ENCODE measurements around the gene CC2D1A. TPM values are rescaled to one million over a fixed set of nuclear protein-coding genes. Genes with fewer than 3 reads are reported as not detected.

The CC2D1A gene
- total RNA-seq, 1 experiment from 2014 or later: 67.7 TPM

DNA sequence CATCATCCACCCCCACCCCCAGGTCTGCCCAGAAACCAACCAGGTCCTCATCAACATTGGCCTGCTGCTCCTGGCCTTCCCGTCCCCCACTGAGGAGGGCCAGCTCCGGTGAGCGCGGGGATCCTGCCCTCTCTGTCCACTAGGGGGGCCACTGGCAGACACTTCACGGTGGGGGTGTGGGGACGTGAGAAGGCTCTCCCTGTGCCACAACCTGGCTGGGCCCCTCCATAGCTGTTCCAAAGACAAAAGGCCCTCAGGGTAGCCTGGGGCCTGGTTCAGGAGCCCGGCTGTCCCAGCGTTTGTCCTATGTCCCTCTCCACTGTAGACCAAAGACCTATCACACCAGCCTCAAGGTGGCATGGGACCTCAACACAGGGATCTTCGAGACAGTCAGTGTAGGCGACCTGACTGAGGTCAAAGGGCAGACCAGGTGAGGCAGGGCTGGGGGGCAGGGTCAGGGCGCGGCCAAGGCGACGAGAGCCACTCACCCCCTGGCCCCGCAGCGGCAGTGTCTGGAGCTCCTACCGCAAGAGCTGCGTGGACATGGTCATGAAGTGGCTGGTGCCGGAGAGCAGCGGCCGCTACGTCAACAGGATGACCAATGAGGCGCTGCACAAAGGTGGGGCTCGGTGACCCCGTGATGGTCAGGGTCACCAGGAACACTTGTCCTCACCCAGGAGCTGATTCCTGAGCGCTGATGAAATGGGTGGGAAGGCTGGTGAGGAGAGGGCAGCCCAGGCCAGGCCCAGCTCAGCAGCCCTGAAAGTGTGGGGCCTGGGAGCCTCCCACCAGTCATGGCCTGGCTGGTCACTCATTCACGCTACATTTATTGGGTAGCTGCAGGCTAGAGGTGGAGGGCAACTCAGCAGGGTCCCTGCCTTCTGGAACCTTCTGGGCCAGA is 54.2 kb downstream of the CC2D1A start:
- H3K4me3 ChIP-seq (ENCODE audit: low read length): no peak overlapping the region
- POLR2A ChIA-PET (ENCODE audit: unreplicated experiment): no interaction called here
- no peak overlapping the region for H3K4me2 ChIP-seq (ENCODE audit: low read length)
- H3K27ac ChIP-seq (ENCODE audit: low read length): no peak overlapping the region
- H3F3A ChIP-seq (ENCODE audit: low read length, unreplicated experiment): no peaks in the 10 kb centered on the region
- H3K9ac ChIP-seq (ENCODE audit: low read length): no peak overlapping the region
- H3K9me3 ChIP-seq (ENCODE audit: low read length): no peaks in the 10 kb centered on the region
- no peaks in the 10 kb centered on the region for H3K9me2 ChIP-seq (replicated peaks; ENCODE audit: low read length)
- no TSS peak for BruUV-seq (replicated peaks)
- no peak overlapping the region for H2AFZ ChIP-seq (ENCODE audit: low read length)
- no peak for TF ChIP-seq EZH2 (IDR thresholded peaks at IDR 0.05; ENCODE audit: low read length, unreplicated experiment)
- TF ChIP-seq, protein P1, sequence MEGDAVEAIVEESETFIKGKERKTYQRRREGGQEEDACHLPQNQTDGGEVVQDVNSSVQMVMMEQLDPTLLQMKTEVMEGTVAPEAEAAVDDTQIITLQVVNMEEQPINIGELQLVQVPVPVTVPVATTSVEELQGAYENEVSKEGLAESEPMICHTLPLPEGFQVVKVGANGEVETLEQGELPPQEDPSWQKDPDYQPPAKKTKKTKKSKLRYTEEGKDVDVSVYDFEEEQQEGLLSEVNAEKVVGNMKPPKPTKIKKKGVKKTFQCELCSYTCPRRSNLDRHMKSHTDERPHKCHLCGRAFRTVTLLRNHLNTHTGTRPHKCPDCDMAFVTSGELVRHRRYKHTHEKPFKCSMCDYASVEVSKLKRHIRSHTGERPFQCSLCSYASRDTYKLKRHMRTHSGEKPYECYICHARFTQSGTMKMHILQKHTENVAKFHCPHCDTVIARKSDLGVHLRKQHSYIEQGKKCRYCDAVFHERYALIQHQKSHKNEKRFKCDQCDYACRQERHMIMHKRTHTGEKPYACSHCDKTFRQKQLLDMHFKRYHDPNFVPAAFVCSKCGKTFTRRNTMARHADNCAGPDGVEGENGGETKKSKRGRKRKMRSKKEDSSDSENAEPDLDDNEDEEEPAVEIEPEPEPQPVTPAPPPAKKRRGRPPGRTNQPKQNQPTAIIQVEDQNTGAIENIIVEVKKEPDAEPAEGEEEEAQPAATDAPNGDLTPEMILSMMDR (conservative IDR thresholded peaks at IDR 0.05; ENCODE audit: low read depth, low read length): peak; percentile 43; the same call in 1 of the 2 replicates
- H3K79me2 ChIP-seq (ENCODE audit: low read length): no peaks in the 10 kb centered on the region
- DNase-seq (no peak), ATAC-seq (no peak; the same call in none of the 2 replicates)
- H4K20me1 ChIP-seq (ENCODE audit: low read length): no peaks in the 10 kb centered on the region
- CTCF ChIA-PET: no interaction called here
- peaks cover 37% of the 10 kb centered on the region for H3K36me3 ChIP-seq (ENCODE audit: low read depth, low read length)
- H3K27me3 ChIP-seq (ENCODE audit: low read length): no peaks in the 10 kb centered on the region
- peaks cover 10% of the 10 kb centered on the region for H3K4me1 ChIP-seq (ENCODE audit: insufficient read depth, low read length)
- intact Hi-C loops (cut with micrococcal nuclease): loop anchor here (5.0 kb wide), 1 partner anchor 112 kb away; the partner anchor contains the start of gene MISP3

DNA sequence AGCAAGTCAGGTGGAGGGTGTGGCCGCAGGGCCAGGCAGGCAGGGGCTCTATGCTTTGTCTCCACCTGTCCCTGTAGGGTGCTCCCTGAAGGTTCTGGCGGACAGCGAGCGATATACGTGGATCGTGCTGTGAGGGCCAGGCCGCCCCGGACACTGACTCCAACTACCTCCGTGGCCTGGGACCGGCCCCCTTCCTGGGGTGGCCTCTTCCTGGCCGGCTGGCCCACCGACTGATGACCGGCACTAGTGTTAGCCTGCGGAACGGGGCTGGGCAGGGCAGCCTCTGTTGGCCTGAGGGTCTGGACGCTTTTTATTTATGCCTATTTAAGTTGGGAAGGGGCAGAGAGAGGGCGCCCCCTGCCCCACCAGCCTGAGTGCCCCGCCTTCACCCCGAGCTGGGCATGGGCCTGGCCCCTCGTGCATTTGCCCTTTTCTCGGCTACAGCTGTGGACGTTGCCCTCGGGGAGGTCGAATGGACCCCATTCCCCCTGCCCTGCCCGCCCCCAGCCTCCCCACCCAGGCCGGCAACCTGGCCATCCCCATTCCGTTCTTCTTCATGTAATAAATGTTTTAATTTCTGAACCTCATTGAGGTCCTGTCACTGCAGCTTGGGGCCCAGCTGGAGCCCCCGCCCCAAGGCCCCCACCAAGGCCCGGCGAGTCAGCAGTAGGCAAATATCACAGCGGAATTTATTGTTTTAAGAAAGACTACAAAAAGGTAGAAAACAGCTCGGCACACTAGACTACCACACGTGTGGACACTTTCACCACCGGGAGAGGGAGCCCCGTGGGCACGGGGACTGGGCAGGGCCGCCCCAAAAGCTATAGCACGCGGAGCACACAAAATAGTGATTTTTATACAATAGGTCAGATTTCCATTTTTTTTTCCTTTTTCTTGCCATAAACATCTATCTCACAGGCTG is 55.1 kb downstream of the CC2D1A start:
- no peaks in the 10 kb centered on the region for H3K9me3 ChIP-seq (ENCODE audit: low read length)
- ChIA-PET CTCF (interaction anchor here (0.5 to 0.7 kb wide), 2 partner anchors 50 to 70 kb away, joined by 3 to 4 read pairs; partner anchors contain the start of gene IL27RA), POLR2A (ENCODE audit: unreplicated experiment) (no interaction called here)
- H3K36me3 ChIP-seq (ENCODE audit: low read depth, low read length): peaks cover 29% of the 10 kb centered on the region
- H3K4me2 ChIP-seq (ENCODE audit: low read length): no peak overlapping the region
- H3K4me1 ChIP-seq (ENCODE audit: insufficient read depth, low read length): peaks cover 10% of the 10 kb centered on the region
- TF ChIP-seq EZH2 (IDR thresholded peaks at IDR 0.05; ENCODE audit: low read length, unreplicated experiment): no peak
- no peak for TF ChIP-seq EZH2phosphoT487 (IDR thresholded peaks at IDR 0.05; ENCODE audit: borderline replicate concordance, low read length)
- TF ChIP-seq, protein P1 (conservative IDR thresholded peaks at IDR 0.05; ENCODE audit: low read depth, low read length): peak; percentile 24; the same call in 1 of the 2 replicates
- H2AFZ ChIP-seq (ENCODE audit: low read length): no peak overlapping the region
- intact Hi-C loops (cut with micrococcal nuclease): loop anchor here (5.0 kb wide), 1 partner anchor 111 kb away; the partner anchor contains the start of gene MISP3
- no peak overlapping the region for H3K9ac ChIP-seq (ENCODE audit: low read length)
- no peaks in the 10 kb centered on the region for H4K20me1 ChIP-seq (ENCODE audit: low read length)
- H3K4me3 ChIP-seq (ENCODE audit: low read length): no peak overlapping the region
- H3K27me3 ChIP-seq (ENCODE audit: low read length): no peaks in the 10 kb centered on the region
- no peak overlapping the region for H3K27ac ChIP-seq (ENCODE audit: low read length)
- DNase-seq (peak; percentile 15), ATAC-seq (peak; percentile 28)
- H3F3A ChIP-seq (ENCODE audit: low read length, unreplicated experiment): no peaks in the 10 kb centered on the region
- no TSS peak for BruUV-seq (replicated peaks)
- no peaks in the 10 kb centered on the region for H3K9me2 ChIP-seq (replicated peaks; ENCODE audit: low read length)
- H3K79me2 ChIP-seq (ENCODE audit: low read length): no peaks in the 10 kb centered on the region
